Astrocyte of the cerebellum (primary cell): ENCODE results near the gene SLC29A2.

Experiments used
- DNase-seq: peaks from one replicate; pipeline ENCODE4 v3.0.0-alpha.2; 2011; ENCODE audit warnings: low read depth
- H3K4me3 ChIP-seq: 2 replicates; pipeline ENCODE4 v1.5.1; 2011; ENCODE audit warnings: mild to moderate bottlenecking, low read depth, low read length, moderate library complexity
- in situ Hi-C: cut with HindIII; loops from 2 replicates; pipeline ENCODE4 v1.10.0; 2017; ENCODE audit warnings: low sequenced_read_pairs
- TF ChIP-seq, protein P1 (sequence below): IDR thresholded peaks from 2 replicates; pipeline ENCODE4 v1.5.1; 2012; ENCODE audit warnings: low read length, low read depth, moderate library complexity, mild to moderate bottlenecking; ENCODE audit errors: missing control alignments

Gene SLC29A2

GRCh38 chr11:66367561-66368312 lies 3.8 kb downstream of the SLC29A2 start:
- H3K4me3 ChIP-seq: no peak overlapping the region
- TF ChIP-seq, protein P1, sequence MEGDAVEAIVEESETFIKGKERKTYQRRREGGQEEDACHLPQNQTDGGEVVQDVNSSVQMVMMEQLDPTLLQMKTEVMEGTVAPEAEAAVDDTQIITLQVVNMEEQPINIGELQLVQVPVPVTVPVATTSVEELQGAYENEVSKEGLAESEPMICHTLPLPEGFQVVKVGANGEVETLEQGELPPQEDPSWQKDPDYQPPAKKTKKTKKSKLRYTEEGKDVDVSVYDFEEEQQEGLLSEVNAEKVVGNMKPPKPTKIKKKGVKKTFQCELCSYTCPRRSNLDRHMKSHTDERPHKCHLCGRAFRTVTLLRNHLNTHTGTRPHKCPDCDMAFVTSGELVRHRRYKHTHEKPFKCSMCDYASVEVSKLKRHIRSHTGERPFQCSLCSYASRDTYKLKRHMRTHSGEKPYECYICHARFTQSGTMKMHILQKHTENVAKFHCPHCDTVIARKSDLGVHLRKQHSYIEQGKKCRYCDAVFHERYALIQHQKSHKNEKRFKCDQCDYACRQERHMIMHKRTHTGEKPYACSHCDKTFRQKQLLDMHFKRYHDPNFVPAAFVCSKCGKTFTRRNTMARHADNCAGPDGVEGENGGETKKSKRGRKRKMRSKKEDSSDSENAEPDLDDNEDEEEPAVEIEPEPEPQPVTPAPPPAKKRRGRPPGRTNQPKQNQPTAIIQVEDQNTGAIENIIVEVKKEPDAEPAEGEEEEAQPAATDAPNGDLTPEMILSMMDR: no peak
- in situ Hi-C loops: no loop called here
- DNase-seq: no peak

DNA sequence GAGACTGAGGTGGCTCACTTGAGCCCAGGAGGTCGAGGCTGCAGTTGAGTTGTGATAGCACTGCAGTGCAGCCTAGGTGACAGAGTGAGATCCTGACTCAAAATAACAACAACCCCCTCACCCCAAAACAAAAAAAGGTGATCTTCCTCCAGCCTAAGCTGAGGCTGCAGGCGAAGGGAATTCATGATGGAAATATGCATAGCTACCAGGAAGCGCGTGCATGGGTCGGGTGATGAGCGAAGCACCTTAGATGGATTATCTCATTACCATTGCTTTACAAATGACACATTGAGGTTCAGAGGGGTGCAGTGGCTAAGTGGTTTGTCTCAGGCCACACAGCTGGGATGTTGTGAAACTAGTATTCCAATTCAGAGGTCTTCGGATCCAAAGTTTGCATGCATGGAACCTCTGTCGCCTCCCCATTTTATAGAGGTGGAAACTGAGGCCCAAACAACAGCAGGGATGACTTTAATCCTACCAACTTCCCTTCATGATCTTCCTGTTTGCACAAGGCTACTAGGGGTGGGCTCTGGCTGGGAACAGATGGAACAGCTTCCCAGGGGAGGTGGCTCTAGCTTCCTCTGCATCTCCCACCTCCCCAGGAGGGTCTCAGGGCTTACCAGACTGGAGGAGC lies 4.6 kb downstream of the SLC29A2 start:
- in situ Hi-C loops: no loop called here
- no peak for DNase-seq
- no peak overlapping the region for H3K4me3 ChIP-seq
- TF ChIP-seq, protein P1: no peak

DNA sequence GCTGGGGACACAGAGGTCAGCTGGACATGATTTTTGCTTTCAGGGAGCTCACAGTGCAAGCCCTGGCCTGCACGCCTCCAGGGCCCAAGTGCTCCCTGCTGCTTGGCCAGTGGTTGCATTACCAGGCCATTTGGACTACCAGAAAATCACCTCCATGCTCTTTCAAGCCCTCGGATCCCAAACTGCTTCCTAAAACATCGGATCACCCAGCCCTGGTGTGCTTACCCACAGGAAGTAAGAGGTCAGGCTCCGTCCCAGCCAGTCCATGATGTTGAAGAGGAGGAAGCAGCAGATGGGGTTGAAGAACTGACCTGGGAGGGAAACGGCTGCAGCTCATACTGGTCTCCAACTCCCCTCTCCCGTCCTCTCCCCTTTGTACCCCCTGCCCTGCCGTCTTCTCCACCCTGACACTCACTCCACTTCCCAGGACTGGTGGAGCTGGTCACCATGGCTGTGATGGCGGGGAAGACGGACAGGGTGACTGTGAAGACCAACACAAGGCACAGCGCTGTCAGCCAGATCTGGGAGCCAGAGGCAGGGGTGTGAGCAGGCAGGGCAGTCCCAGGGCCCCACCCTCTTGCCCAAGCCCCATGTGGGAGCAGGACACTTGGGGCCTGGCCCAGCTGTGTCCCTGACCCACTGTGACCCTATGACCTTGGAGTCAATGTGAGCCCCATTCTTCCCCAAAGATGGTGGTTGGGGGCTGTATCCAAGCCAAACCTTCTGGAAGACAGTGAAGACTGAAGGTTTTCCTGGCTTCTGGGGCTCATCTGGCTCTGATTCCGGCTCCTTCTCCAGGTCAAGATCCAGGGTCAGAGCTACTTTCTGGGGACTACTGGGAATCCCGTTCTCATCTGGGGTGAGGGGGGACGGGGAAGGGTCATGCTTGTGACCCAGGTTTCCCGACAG lies 5.6 kb downstream of the SLC29A2 start:
- TF ChIP-seq, protein P1: no peak
- DNase-seq: no peak
- in situ Hi-C loops: no loop called here
- no peak overlapping the region for H3K4me3 ChIP-seq

DNA sequence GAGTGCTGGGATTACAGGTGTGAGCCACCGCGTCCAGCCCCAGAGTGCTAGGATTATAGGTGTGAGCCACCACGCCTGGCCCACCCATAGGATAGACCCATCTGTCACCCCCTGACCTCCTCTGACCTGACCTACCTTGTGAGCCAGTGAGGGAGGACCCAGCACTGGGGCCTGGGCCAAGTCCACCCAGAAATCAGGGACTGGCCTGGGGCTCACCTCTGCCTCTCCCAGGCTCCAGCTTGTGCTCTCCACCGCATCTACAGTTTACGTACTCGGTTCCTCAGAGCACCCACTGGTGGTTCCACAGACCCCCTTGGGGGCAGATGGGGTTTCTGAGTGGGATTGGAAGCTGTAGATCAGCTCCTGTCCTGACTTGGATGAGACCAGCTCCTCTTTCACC lies 6.4 kb downstream of the SLC29A2 start:
- in situ Hi-C loops: no loop called here
- H3K4me3 ChIP-seq: no peak overlapping the region
- TF ChIP-seq, protein P1: no peak
- DNase-seq: no peak

DNA sequence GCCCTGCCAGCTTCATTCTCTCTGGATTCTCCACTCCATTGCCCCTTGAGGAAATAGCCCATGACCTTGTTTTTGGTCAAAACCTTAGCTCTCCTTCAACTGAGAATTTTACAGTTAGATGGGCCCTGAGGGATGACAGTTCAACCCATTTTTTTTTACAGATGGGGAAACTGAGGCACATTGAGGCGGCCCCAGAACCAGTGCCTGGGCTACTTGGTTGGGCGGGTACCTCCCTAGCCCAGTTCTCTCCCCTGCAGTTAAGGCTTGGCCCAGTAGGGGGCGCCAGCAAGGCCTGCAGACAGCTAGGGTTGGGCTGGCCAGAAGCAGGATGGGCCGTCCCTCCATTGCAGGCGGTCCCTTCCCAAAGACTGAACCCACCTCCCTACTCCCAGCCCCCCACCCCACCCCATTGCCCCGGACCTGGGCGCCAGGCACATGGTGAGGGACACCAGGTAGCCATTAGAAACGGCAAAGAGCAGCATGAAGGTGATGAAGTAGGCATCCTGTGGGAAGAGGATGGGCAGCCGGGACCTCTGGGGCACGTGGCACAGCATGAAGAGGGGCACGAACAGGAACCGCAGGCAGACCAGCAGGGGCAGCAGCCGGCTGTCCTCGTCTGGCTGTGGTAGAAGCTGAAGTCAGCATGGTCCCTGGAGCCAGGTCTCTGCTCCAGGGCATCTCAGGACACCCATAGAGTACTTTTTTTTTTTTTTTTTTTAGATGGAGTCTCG lies 7.6 kb downstream of the SLC29A2 start:
- H3K4me3 ChIP-seq: no peak overlapping the region
- no peak for DNase-seq
- in situ Hi-C loops: no loop called here
- TF ChIP-seq, protein P1: peak; percentile 66

DNA sequence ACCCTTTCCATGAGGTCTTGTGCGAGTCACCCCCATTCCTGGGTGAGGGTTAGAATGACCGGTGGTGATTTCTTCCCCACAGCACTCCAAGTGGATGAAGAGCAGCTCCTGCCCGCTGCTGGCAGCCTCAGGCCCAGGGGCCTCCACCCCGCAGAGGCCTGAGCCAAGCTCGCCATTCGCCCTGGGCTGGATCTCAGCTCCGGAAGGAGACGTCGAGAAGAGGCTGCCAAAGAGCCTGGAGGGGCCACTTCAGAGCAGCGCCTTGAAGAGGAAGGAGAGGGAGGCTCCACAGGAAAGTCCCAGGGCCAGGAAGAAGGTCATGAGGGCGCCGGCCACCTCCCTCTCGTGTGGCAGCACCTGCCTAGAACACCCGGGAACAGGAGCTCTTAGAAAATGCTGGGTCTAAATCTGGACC lies 8.4 kb downstream of the SLC29A2 start:
- H3K4me3 ChIP-seq: no peak overlapping the region

More for the DNA sequence above, 8.4 kb downstream of the SLC29A2 start:
- TF ChIP-seq, protein P1: no peak
- in situ Hi-C loops: no loop called here
- no peak for DNase-seq
